HL-60/S4 (cell line): Measurements from ENCODE around the gene RARG.

Experiments
- in situ Hi-C: fragments of 300-500 bp; cut with MboI; formaldehyde crosslinking; loops from 2 replicates; pipeline ENCODE4 v1.14.3; 2022; ENCODE audit warnings: low sequenced_read_pairs

The RARG gene

GRCh38 chr12:53231921-53232645, at the start of gene RARG:
RARG (minus strand) TSS chr12:53232209; CDS start chr12:53227545, 4,664 bp downstream.
- in situ Hi-C loops: no loop called here

GRCh38 chr12:53279888-53280498, 48.0 kb upstream of the RARG start:
- in situ Hi-C loops: no loop called here

- in situ Hi-C loops: no loop called here
Measured at GRCh38 chr12:53279283-53279869, 47.4 kb upstream of the RARG start.

GRCh38 chr12:53277981-53278380, 46.0 kb upstream of the RARG start:
- in situ Hi-C loops: no loop called here

- in situ Hi-C loops: no loop called here
Measured at GRCh38 chr12:53276511-53276910, 44.5 kb upstream of the RARG start.

- in situ Hi-C loops: no loop called here
Measured at GRCh38 chr12:53274445-53274844, 42.4 kb upstream of the RARG start.

- in situ Hi-C loops: no loop called here
Measured at GRCh38 chr12:53268630-53269562, 36.9 kb upstream of the RARG start.

- in situ Hi-C loops: no loop called here
Measured at GRCh38 chr12:53267999-53268629, 36.1 kb upstream of the RARG start, which contains the start of gene ESPL1. ESPL1 (plus strand) TSS chr12:53268299; CDS start chr12:53268767, 468 bp downstream.

- in situ Hi-C loops: no loop called here
Measured at GRCh38 chr12:53267306-53267998, 35.4 kb upstream of the RARG start.

GRCh38 chr12:53265783-53266182, 33.8 kb upstream of the RARG start:
- in situ Hi-C loops: no loop called here

- in situ Hi-C loops: no loop called here
Measured at GRCh38 chr12:53259891-53260290, 27.9 kb upstream of the RARG start.

- in situ Hi-C loops: no loop called here
Measured at GRCh38 chr12:53258541-53259539, 26.8 kb upstream of the RARG start.

GRCh38 chr12:53255996-53256395, 24.0 kb upstream of the RARG start:
- in situ Hi-C loops: no loop called here

GRCh38 chr12:53254816-53255545, 23.0 kb upstream of the RARG start:
- in situ Hi-C loops: no loop called here

GRCh38 chr12:53253298-53253697, 21.3 kb upstream of the RARG start:
- in situ Hi-C loops: no loop called here

GRCh38 chr12:53252349-53252916, 20.4 kb upstream of the RARG start:
- in situ Hi-C loops: no loop called here

GRCh38 chr12:53251477-53252348, 19.7 kb upstream of the RARG start:
- in situ Hi-C loops: no loop called here
